GM04503 (cell line): ENCODE results near the gene SHISAL1.
A peak's percentile ranks its signal among the peaks of the same experiment; 100 is the strongest.

Source experiments
- DNase-seq: peaks from one replicate; pipeline ENCODE4 v3.0.0-alpha.2; 2012; ENCODE audit warnings: low read depth

Gene SHISAL1

GRCh38 chr22:44209343-44209742 lies 103.4 kb downstream of the SHISAL1 start:
- DNase-seq: no peak

- DNase-seq: no peak
Observed at GRCh38 chr22:44207981-44208317, 104.8 kb downstream of the SHISAL1 start.

- no peak for DNase-seq
Observed at GRCh38 chr22:44207173-44207980, 105.4 kb downstream of the SHISAL1 start.

GRCh38 chr22:44206696-44207095 lies 106.1 kb downstream of the SHISAL1 start:
- no peak for DNase-seq

- no peak for DNase-seq
Observed at GRCh38 chr22:44206330-44206645, 106.5 kb downstream of the SHISAL1 start.

GRCh38 chr22:44205516-44206329 lies 107.0 kb downstream of the SHISAL1 start:
- no peak for DNase-seq

- no peak for DNase-seq
Observed at GRCh38 chr22:44204739-44205515, 107.8 kb downstream of the SHISAL1 start.

GRCh38 chr22:44203203-44203602 lies 109.5 kb downstream of the SHISAL1 start:
- no peak for DNase-seq

GRCh38 chr22:44202261-44202789 lies 110.4 kb downstream of the SHISAL1 start:
- peak; percentile 60 for DNase-seq

- DNase-seq: no peak
Observed at GRCh38 chr22:44201665-44202064, 111.1 kb downstream of the SHISAL1 start.

- no peak for DNase-seq
Observed at GRCh38 chr22:44200855-44201550, 111.7 kb downstream of the SHISAL1 start.

- DNase-seq: no peak
Observed at GRCh38 chr22:44200451-44200850, 112.3 kb downstream of the SHISAL1 start.

- no peak for DNase-seq
Observed at GRCh38 chr22:44199866-44200265, 112.9 kb downstream of the SHISAL1 start.

GRCh38 chr22:44199164-44199563 lies 113.6 kb downstream of the SHISAL1 start:
- DNase-seq: no peak

GRCh38 chr22:44197271-44197670 lies 115.5 kb downstream of the SHISAL1 start:
- DNase-seq: no peak

GRCh38 chr22:44196731-44197131 lies 116.0 kb downstream of the SHISAL1 start:
- DNase-seq: no peak

- no peak for DNase-seq
Observed at GRCh38 chr22:44196241-44196640, 116.5 kb downstream of the SHISAL1 start.

- DNase-seq: no peak
Observed at GRCh38 chr22:44195189-44195871, 117.4 kb downstream of the SHISAL1 start.

GRCh38 chr22:44194569-44194968 lies 118.2 kb downstream of the SHISAL1 start:
- no peak for DNase-seq
